SJCRH30 (cell line): ENCODE data around the gene PPIL6. TPM values are rescaled to one million over a fixed set of nuclear protein-coding genes. Genes with fewer than 3 reads are reported as not detected.

Experiments used
- DNase-seq, 2 experiments: peaks; one replicate each; pipeline ENCODE4 v3.0.0-alpha.2; 2015 to 2020
- H3K27ac ChIP-seq: fragments of 250-450 bp; sonication (Bioruptor Pico); 2 replicates; pipeline ENCODE4 v1.5.1; 2020; ENCODE audit warnings: mild to moderate bottlenecking, moderate library complexity
- H3K27me3 ChIP-seq: fragments of 250-450 bp; sonication (Bioruptor Pico); 2 replicates; pipeline ENCODE4 v1.5.1; 2020; ENCODE audit warnings: mild to moderate bottlenecking, moderate library complexity
- H3K36me3 ChIP-seq: fragments of 250-450 bp; sonication (Bioruptor Pico); 2 replicates; pipeline ENCODE4 v1.5.1; 2020; ENCODE audit warnings: mild to moderate bottlenecking, moderate library complexity
- H3K4me1 ChIP-seq: fragments of 250-450 bp; sonication (Bioruptor Pico); 2 replicates; pipeline ENCODE4 v1.5.1; 2020; ENCODE audit warnings: mild to moderate bottlenecking, moderate library complexity
- H3K4me3 ChIP-seq: fragments of 250-450 bp; sonication (Bioruptor Pico); 2 replicates; pipeline ENCODE4 v1.5.1; 2020; ENCODE audit warnings: mild to moderate bottlenecking, moderate library complexity
- H3K9me3 ChIP-seq: fragments of 250-450 bp; sonication (Bioruptor Pico); replicated peaks from 2 replicates; pipeline ENCODE4 v1.5.1; 2020; ENCODE audit warnings: mild to moderate bottlenecking, moderate library complexity
- total RNA-seq: library from RNA; depleted of rRNA; stranded (reverse); fragments of >200 nt; shearing (Covaris generic); gene quantifications from 2 replicates; pipeline ENCODE4 v1.2.3, GENCODE V29; 2014

The PPIL6 gene
- total RNA-seq, 1 experiment from 2014 or later, result 0.28 TPM

GRCh38 chr6:109417646-109418045 lies 22.8 kb downstream of the PPIL6 start:
- no peaks in the 10 kb centered on the region for H3K36me3 ChIP-seq
- H3K9me3 ChIP-seq, result no peaks in the 10 kb centered on the region; the same call in 1 of the 2 replicates
- H3K27ac ChIP-seq, result no peak overlapping the region
- no peak overlapping the region for H3K4me3 ChIP-seq
- H3K27me3 ChIP-seq, result no peaks in the 10 kb centered on the region
- DNase-seq, result no peak
- H3K4me1 ChIP-seq, result no peaks in the 10 kb centered on the region

GRCh38 chr6:109411034-109411433 lies 29.4 kb downstream of the PPIL6 start:
- Histone ChIP-seq H3K27ac (no peak overlapping the region), H3K9me3 (no peaks in the 10 kb centered on the region), H3K27me3 (no peaks in the 10 kb centered on the region)

GRCh38 chr6:109406196-109406595 lies 34.2 kb downstream of the PPIL6 start:
- no peaks in the 10 kb centered on the region for H3K4me1 ChIP-seq
- no peak overlapping the region for H3K4me3 ChIP-seq
- H3K27ac ChIP-seq, result no peak overlapping the region
- no peaks in the 10 kb centered on the region for H3K36me3 ChIP-seq
- no peaks in the 10 kb centered on the region for H3K27me3 ChIP-seq
- DNase-seq, result no peak
- H3K9me3 ChIP-seq, result no peaks in the 10 kb centered on the region

More at GRCh38 chr6:109411034-109411433, 29.4 kb downstream of the PPIL6 start:
- no peak for DNase-seq
- Histone ChIP-seq H3K4me3 (no peak overlapping the region), H3K36me3 (no peaks in the 10 kb centered on the region), H3K4me1 (no peaks in the 10 kb centered on the region)

GRCh38 chr6:109397020-109397419 lies 43.4 kb downstream of the PPIL6 start:
- no peaks in the 10 kb centered on the region for H3K9me3 ChIP-seq
- peak in 1 of 2 experiments; percentile 13 for DNase-seq
- H3K27ac ChIP-seq, result no peak overlapping the region
- H3K36me3 ChIP-seq, result no peaks in the 10 kb centered on the region
- H3K4me1 ChIP-seq, result no peaks in the 10 kb centered on the region
- H3K27me3 ChIP-seq, result no peaks in the 10 kb centered on the region
- no peak overlapping the region for H3K4me3 ChIP-seq

- Histone ChIP-seq H3K4me1 (no peaks in the 10 kb centered on the region), H3K36me3 (no peaks in the 10 kb centered on the region), H3K4me3 (no peak overlapping the region), H3K9me3 (no peaks in the 10 kb centered on the region), H3K27me3 (no peaks in the 10 kb centered on the region), H3K27ac (no peak overlapping the region)
- DNase-seq, result no peak
Observed at GRCh38 chr6:109396046-109396718, 44.2 kb downstream of the PPIL6 start.

GRCh38 chr6:109393886-109394281 lies 46.5 kb downstream of the PPIL6 start:
- H3K36me3 ChIP-seq, result no peaks in the 10 kb centered on the region
- DNase-seq, result peak in 1 of 2 experiments; percentile 7

GRCh38 chr6:109393157-109393885 lies 47.1 kb downstream of the PPIL6 start:
- no peaks in the 10 kb centered on the region for H3K9me3 ChIP-seq
- no peaks in the 10 kb centered on the region for H3K4me1 ChIP-seq
- no peak overlapping the region for H3K27ac ChIP-seq
- H3K4me3 ChIP-seq, result no peak overlapping the region
- H3K27me3 ChIP-seq, result no peaks in the 10 kb centered on the region
- DNase-seq, result no peak
- H3K36me3 ChIP-seq, result no peaks in the 10 kb centered on the region

More at GRCh38 chr6:109393886-109394281, 46.5 kb downstream of the PPIL6 start:
- Histone ChIP-seq H3K9me3 (no peaks in the 10 kb centered on the region), H3K4me3 (no peak overlapping the region), H3K27me3 (no peaks in the 10 kb centered on the region), H3K27ac (no peak overlapping the region), H3K4me1 (no peaks in the 10 kb centered on the region)

- no peak overlapping the region for H3K27ac ChIP-seq
- no peak overlapping the region for H3K4me3 ChIP-seq
- H3K9me3 ChIP-seq, result no peaks in the 10 kb centered on the region
- no peak for DNase-seq
- H3K36me3 ChIP-seq, result no peaks in the 10 kb centered on the region
- H3K27me3 ChIP-seq, result no peaks in the 10 kb centered on the region
- no peaks in the 10 kb centered on the region for H3K4me1 ChIP-seq
Observed at GRCh38 chr6:109389650-109390274, 50.7 kb downstream of the PPIL6 start.

- Histone ChIP-seq H3K27ac (no peak overlapping the region), H3K4me1 (no peaks in the 10 kb centered on the region), H3K27me3 (no peaks in the 10 kb centered on the region), H3K9me3 (no peaks in the 10 kb centered on the region), H3K4me3 (no peak overlapping the region), H3K36me3 (no peaks in the 10 kb centered on the region)
- no peak for DNase-seq
Observed at GRCh38 chr6:109388265-109388664, 52.2 kb downstream of the PPIL6 start.

- H3K27me3 ChIP-seq, result no peaks in the 10 kb centered on the region
- DNase-seq, result peak in 1 of 2 experiments; percentile 37
- H3K4me3 ChIP-seq, result peak overlapping the region; percentile 82
- H3K4me1 ChIP-seq, result no peaks in the 10 kb centered on the region
- peak overlapping the region; percentile 100 for H3K27ac ChIP-seq
- no peaks in the 10 kb centered on the region for H3K36me3 ChIP-seq
- H3K9me3 ChIP-seq, result no peaks in the 10 kb centered on the region
Observed at GRCh38 chr6:109383438-109383940, 56.9 kb downstream of the PPIL6 start.

- Histone ChIP-seq H3K36me3 (peaks cover under 1% of the 10 kb centered on the region; the same call in 1 of the 2 replicates), H3K27me3 (no peaks in the 10 kb centered on the region), H3K4me1 (no peaks in the 10 kb centered on the region), H3K9me3 (no peaks in the 10 kb centered on the region), H3K27ac (peak overlapping the region; percentile 100), H3K4me3 (peak overlapping the region; percentile 82)
- peak; percentile 90 to 94 for DNase-seq
Observed at GRCh38 chr6:109382576-109383437, 57.6 kb downstream of the PPIL6 start.

GRCh38 chr6:109381747-109382575 lies 58.5 kb downstream of the PPIL6 start, which contains the start of gene CD164:
Gene CD164 (minus strand): TSS chr6:109382467. CDS start chr6:109382378, 89 bp downstream.
- no peaks in the 10 kb centered on the region for H3K27me3 ChIP-seq
- H3K9me3 ChIP-seq, result no peaks in the 10 kb centered on the region
- DNase-seq, result peak; percentile 94 to 95
- peak within 1 kb of the TSS; percentile 82 for H3K4me3 ChIP-seq
- H3K4me1 ChIP-seq, result no peaks in the 10 kb centered on the region
- peak within 1 kb of the TSS; percentile 100 for H3K27ac ChIP-seq
- H3K36me3 ChIP-seq, result peaks cover 8% of the 10 kb centered on the region

GRCh38 chr6:109381061-109381746 lies 59.2 kb downstream of the PPIL6 start:
- DNase-seq, result no peak
- H3K27me3 ChIP-seq, result no peaks in the 10 kb centered on the region
- peaks cover 15% of the 10 kb centered on the region for H3K36me3 ChIP-seq
- H3K4me1 ChIP-seq, result no peaks in the 10 kb centered on the region
- peak overlapping the region; percentile 100 for H3K27ac ChIP-seq
- peak overlapping the region; percentile 82 for H3K4me3 ChIP-seq
- no peaks in the 10 kb centered on the region for H3K9me3 ChIP-seq
